MCF 10A (cell line): ENCODE measurements around the gene FMO2. TPM values are rescaled to one million over a fixed set of nuclear protein-coding genes. Genes with fewer than 3 reads are reported as not detected.

ENCODE experiments used
- BruUV-seq: library from RNA; stranded (reverse); fragments of 400-500 nt; replicated peaks from 2 replicates; lab custom pipeline; 2021; lab: Mats Ljungman, UMichigan
- CTCF ChIA-PET: fragments of 300-600 bp; sonication (Branson Sonifier 250); formaldehyde crosslinking; extraction: SDS; loops from one replicate; lab custom pipeline; 2021; ENCODE audit warnings: antibody characterized with exemption, inconsistent platforms; lab: Yijun Ruan, JAX
- POLR2A ChIA-PET: fragments of 300-600, 350-650 bp; sonication (Branson Sonifier 250); formaldehyde crosslinking; extraction: SDS; loops from one replicate; lab custom pipeline; 2020; ENCODE audit warnings: antibody characterized with exemption, inconsistent platforms; lab: Yijun Ruan, JAX
- DNase-seq: peaks from one replicate; pipeline ENCODE4 v3.0.0-alpha.2; 2018; ENCODE audit not compliant: unreplicated experiment
- H3K27ac Mint-ChIP-seq: one replicate; pipeline ENCODE4 v1.8.0; 2022; ENCODE audit warnings: mild to moderate bottlenecking, low read depth, mixed read lengths; ENCODE audit not compliant: unreplicated experiment
- H3K27me3 Mint-ChIP-seq: one replicate; pipeline ENCODE4 v1.8.0; 2022; ENCODE audit warnings: mixed read lengths; ENCODE audit not compliant: insufficient read depth, unreplicated experiment
- H3K36me3 Mint-ChIP-seq: one replicate; pipeline ENCODE4 v1.8.0; 2022; ENCODE audit warnings: mild to moderate bottlenecking, moderate library complexity, mixed read lengths; ENCODE audit not compliant: insufficient read depth, unreplicated experiment
- H3K4me1 Mint-ChIP-seq: one replicate; pipeline ENCODE4 v1.8.0; 2022; ENCODE audit warnings: mixed read lengths; ENCODE audit not compliant: insufficient read depth, unreplicated experiment
- H3K4me3 Mint-ChIP-seq: one replicate; pipeline ENCODE4 v1.8.0; 2022; ENCODE audit warnings: mild to moderate bottlenecking, moderate library complexity, mixed read lengths; ENCODE audit not compliant: unreplicated experiment
- H3K9me3 Mint-ChIP-seq: one replicate; pipeline ENCODE4 v1.8.0; 2022; ENCODE audit warnings: mixed read lengths; ENCODE audit not compliant: unreplicated experiment
- CTCF ChIP-seq: fragments of 200-600 bp; IDR thresholded peaks from one replicate; pipeline ENCODE4 v1.8.0; 2022; ENCODE audit warnings: antibody characterized with exemption, mild to moderate bottlenecking; ENCODE audit not compliant: unreplicated experiment
- intact Hi-C: fragments of 100-400 bp; cut with micrococcal nuclease; formaldehyde crosslinking; loops from 2 replicates; pipeline ENCODE4 v1.14.1; 2022
- total RNA-seq: library from RNA; stranded (reverse); gene quantifications from 2 replicates; pipeline ENCODE4 v1.2.3, GENCODE V29; 2022

Gene FMO2
- total RNA-seq, 1 experiment from 2014 or later = not detected

DNA sequence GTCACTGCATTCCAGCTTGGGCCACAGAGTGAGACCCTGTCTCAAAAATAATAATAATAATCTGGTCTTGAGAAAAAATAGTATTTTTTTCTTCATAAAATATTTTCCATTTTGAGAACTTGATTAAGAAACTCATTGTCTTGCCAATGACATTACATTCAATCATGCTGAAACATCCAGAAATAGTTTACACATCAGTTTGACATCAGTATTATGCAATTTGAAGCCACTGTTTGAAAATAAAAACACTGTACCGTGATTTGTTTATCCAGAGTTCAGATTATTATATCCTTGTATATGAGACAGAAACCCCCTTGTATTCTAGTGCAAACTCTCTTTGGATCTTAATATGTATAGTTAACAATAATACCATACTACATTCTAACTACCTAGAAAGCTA lies 6.9 kb downstream of the FMO2 start:
- Mint-ChIP-seq H3K27ac (no peak overlapping the region), H3K4me1 (no peaks in the 10 kb centered on the region), H3K4me3 (no peak overlapping the region), H3K9me3 (no peaks in the 10 kb centered on the region), H3K27me3 (no peaks in the 10 kb centered on the region), H3K36me3 (no peaks in the 10 kb centered on the region)
- intact Hi-C loops = no loop called here
- ChIA-PET CTCF (interaction anchor here (0.6 to 1.7 kb wide), 4 partner anchors 53 to 404 kb away, joined by 3 to 6 read pairs (median 3); partner anchors contain the start of gene FMO4), POLR2A (no interaction called here)
- no TSS peak for BruUV-seq
- no peak for TF ChIP-seq CTCF
- no peak for DNase-seq

GRCh38 chr1:171195767-171196166 lies 10.7 kb downstream of the FMO2 start:
- Mint-ChIP-seq H3K27ac (no peak overlapping the region), H3K4me3 (no peak overlapping the region), H3K9me3 (no peaks in the 10 kb centered on the region), H3K36me3 (no peaks in the 10 kb centered on the region), H3K4me1 (no peaks in the 10 kb centered on the region), H3K27me3 (no peaks in the 10 kb centered on the region)
- ChIA-PET CTCF (no interaction called here), POLR2A (no interaction called here)
- BruUV-seq = no TSS peak
- no peak for DNase-seq
- intact Hi-C loops = no loop called here
- TF ChIP-seq CTCF = no peak

GRCh38 chr1:171196351-171196750 lies 11.3 kb downstream of the FMO2 start:
- Mint-ChIP-seq H3K4me3 (no peak overlapping the region), H3K4me1 (no peaks in the 10 kb centered on the region), H3K36me3 (no peaks in the 10 kb centered on the region), H3K27me3 (no peaks in the 10 kb centered on the region), H3K27ac (no peak overlapping the region), H3K9me3 (no peaks in the 10 kb centered on the region)
- ChIA-PET POLR2A (no interaction called here), CTCF (interaction anchor here (0.6 to 4.2 kb wide), 4 partner anchors 9 to 117 kb away, joined by 3 to 31 read pairs (median 9); partner anchors contain the start of gene FMO4)
- no peak for TF ChIP-seq CTCF
- no peak for DNase-seq
- intact Hi-C loops = no loop called here
- no TSS peak for BruUV-seq

GRCh38 chr1:171198081-171198480 lies 13.0 kb downstream of the FMO2 start:
- no peak for TF ChIP-seq CTCF
- H3K4me1 Mint-ChIP-seq = peaks cover 6% of the 10 kb centered on the region
- CTCF ChIA-PET = interaction anchor here (1.0 to 4.2 kb wide), 5 partner anchors 28 to 231 kb away, joined by 3 to 31 read pairs (median 12); partner anchors contain the start of gene FMO4
- no peaks in the 10 kb centered on the region for H3K36me3 Mint-ChIP-seq
- POLR2A ChIA-PET = no interaction called here
- intact Hi-C loops = no loop called here
- no TSS peak for BruUV-seq
- no peak overlapping the region for H3K4me3 Mint-ChIP-seq
- no peak overlapping the region for H3K27ac Mint-ChIP-seq
- DNase-seq = no peak
- H3K27me3 Mint-ChIP-seq = no peaks in the 10 kb centered on the region
- no peaks in the 10 kb centered on the region for H3K9me3 Mint-ChIP-seq
